ENCODE measurements around the gene ARHGAP45.

ARHGAP45 gene

GRCh38 chr19:1038978-1039645 lies 27.9 kb upstream of the ARHGAP45 start:
- DNase-seq (ENCODE audit: low read depth in 2 of 2) = no peak

- peak; percentile 97 to 98 for DNase-seq (ENCODE audit: low read depth in 2 of 2)
Measured at GRCh38 chr19:1039646-1040475, 27.1 kb upstream of the ARHGAP45 start, which contains the start of gene ABCA7. Gene ABCA7 (plus strand): TSS chr19:1040107. CDS start chr19:1041362, 1,255 bp downstream.

- DNase-seq (ENCODE audit: low read depth in 2 of 2) = peak; percentile 78 to 87
Measured at GRCh38 chr19:1040476-1041271, 26.3 kb upstream of the ARHGAP45 start.

- DNase-seq (ENCODE audit: low read depth in 2 of 2) = no peak
Measured at GRCh38 chr19:1041272-1041834, 25.6 kb upstream of the ARHGAP45 start.

- no peak for DNase-seq (ENCODE audit: low read depth in 2 of 2)
Measured at GRCh38 chr19:1041835-1042685, 24.9 kb upstream of the ARHGAP45 start.

GRCh38 chr19:1042689-1043511 lies 24.1 kb upstream of the ARHGAP45 start:
- DNase-seq (ENCODE audit: low read depth in 2 of 2) = no peak

GRCh38 chr19:1045247-1045603 lies 21.7 kb upstream of the ARHGAP45 start:
- DNase-seq (ENCODE audit: low read depth in 2 of 2) = no peak

- no peak for DNase-seq (ENCODE audit: low read depth in 2 of 2)
Measured at GRCh38 chr19:1046117-1046626, 20.8 kb upstream of the ARHGAP45 start.

- no peak for DNase-seq (ENCODE audit: low read depth in 2 of 2)
Measured at GRCh38 chr19:1046836-1047695, 19.9 kb upstream of the ARHGAP45 start.

GRCh38 chr19:1047696-1048147 lies 19.2 kb upstream of the ARHGAP45 start:
- no peak for DNase-seq (ENCODE audit: low read depth in 2 of 2)

- DNase-seq (ENCODE audit: low read depth in 2 of 2) = no peak
Measured at GRCh38 chr19:1049106-1049505, 17.9 kb upstream of the ARHGAP45 start.

GRCh38 chr19:1049800-1050199 lies 17.2 kb upstream of the ARHGAP45 start:
- no peak for DNase-seq (ENCODE audit: low read depth in 2 of 2)

- no peak for DNase-seq (ENCODE audit: low read depth in 2 of 2)
Measured at GRCh38 chr19:1050989-1051788, 15.8 kb upstream of the ARHGAP45 start.

GRCh38 chr19:1051791-1052190 lies 15.2 kb upstream of the ARHGAP45 start:
- DNase-seq (ENCODE audit: low read depth in 2 of 2) = no peak

GRCh38 chr19:1052349-1052975 lies 14.5 kb upstream of the ARHGAP45 start:
- no peak for DNase-seq (ENCODE audit: low read depth in 2 of 2)

GRCh38 chr19:1053176-1054101 lies 13.5 kb upstream of the ARHGAP45 start:
- DNase-seq (ENCODE audit: low read depth in 2 of 2) = no peak
